ENCODE measurements around the gene NOTCH2.
"Not testable (repeated sequence)": the region's sequence is repeated elsewhere in the genome, so short reads cannot be mapped to it uniquely, and the experiment has no call there.

NOTCH2 gene

GRCh38 chr1:120069067-120069919 is at the start of gene NOTCH2:
NOTCH2 (minus strand) TSS chr1:120069662; CDS start chr1:120069406, 256 bp downstream.
- DNase-seq (ENCODE audit: low read depth), result peak; percentile 44

GRCh38 chr1:120117371-120118177 is 48.1 kb upstream of the NOTCH2 start:
- not testable (repeated sequence) for DNase-seq (ENCODE audit: low read depth)

GRCh38 chr1:120116094-120116493 is 46.6 kb upstream of the NOTCH2 start:
- DNase-seq (ENCODE audit: low read depth), result not testable (repeated sequence)

- DNase-seq (ENCODE audit: low read depth), result not testable (repeated sequence)
Observed at GRCh38 chr1:120113134-120113533, 43.7 kb upstream of the NOTCH2 start.

- DNase-seq (ENCODE audit: low read depth), result not testable (repeated sequence)
Observed at GRCh38 chr1:120112212-120112611, 42.8 kb upstream of the NOTCH2 start.

- not testable (repeated sequence) for DNase-seq (ENCODE audit: low read depth)
Observed at GRCh38 chr1:120111771-120112170, 42.3 kb upstream of the NOTCH2 start.

- DNase-seq (ENCODE audit: low read depth), result not testable (repeated sequence)
Observed at GRCh38 chr1:120111008-120111407, 41.5 kb upstream of the NOTCH2 start.

GRCh38 chr1:120109656-120110055 is 40.2 kb upstream of the NOTCH2 start:
- not testable (repeated sequence) for DNase-seq (ENCODE audit: low read depth)

GRCh38 chr1:120109180-120109579 is 39.7 kb upstream of the NOTCH2 start:
- DNase-seq (ENCODE audit: low read depth), result not testable (repeated sequence)

GRCh38 chr1:120105288-120105687 is 35.8 kb upstream of the NOTCH2 start:
- not testable (repeated sequence) for DNase-seq (ENCODE audit: low read depth)

- DNase-seq (ENCODE audit: low read depth), result not testable (repeated sequence)
Observed at GRCh38 chr1:120103768-120104167, 34.3 kb upstream of the NOTCH2 start.

- not testable (repeated sequence) for DNase-seq (ENCODE audit: low read depth)
Observed at GRCh38 chr1:120101593-120101992, 32.1 kb upstream of the NOTCH2 start.

- not testable (repeated sequence) for DNase-seq (ENCODE audit: low read depth)
Observed at GRCh38 chr1:120100590-120100989, 31.1 kb upstream of the NOTCH2 start.

GRCh38 chr1:120098986-120099759 is 29.7 kb upstream of the NOTCH2 start:
- not testable (repeated sequence) for DNase-seq (ENCODE audit: low read depth)

GRCh38 chr1:120096981-120097545 is 27.6 kb upstream of the NOTCH2 start:
- DNase-seq (ENCODE audit: low read depth), result not testable (repeated sequence)

GRCh38 chr1:120093548-120094181 is 24.2 kb upstream of the NOTCH2 start:
- DNase-seq (ENCODE audit: low read depth), result not testable (repeated sequence)

- not testable (repeated sequence) for DNase-seq (ENCODE audit: low read depth)
Observed at GRCh38 chr1:120092232-120093218, 23.1 kb upstream of the NOTCH2 start.

GRCh38 chr1:120090830-120091229 is 21.4 kb upstream of the NOTCH2 start:
- not testable (repeated sequence) for DNase-seq (ENCODE audit: low read depth)

GRCh38 chr1:120087959-120088358 is 18.5 kb upstream of the NOTCH2 start:
- peak; percentile 53 for DNase-seq (ENCODE audit: low read depth)

GRCh38 chr1:120069920-120070214 is 405 bp upstream of the NOTCH2 start:
- not testable (repeated sequence) for DNase-seq (ENCODE audit: low read depth)

Data from stimulated activated CD4-positive, alpha-beta T cell treated with anti-CD3 and anti-CD28 coated beads, Interleukin-2, amount 100 ng/mL, for 4 hours (primary cell).